ENCODE results near the gene SLC19A1.

The SLC19A1 gene

DNA sequence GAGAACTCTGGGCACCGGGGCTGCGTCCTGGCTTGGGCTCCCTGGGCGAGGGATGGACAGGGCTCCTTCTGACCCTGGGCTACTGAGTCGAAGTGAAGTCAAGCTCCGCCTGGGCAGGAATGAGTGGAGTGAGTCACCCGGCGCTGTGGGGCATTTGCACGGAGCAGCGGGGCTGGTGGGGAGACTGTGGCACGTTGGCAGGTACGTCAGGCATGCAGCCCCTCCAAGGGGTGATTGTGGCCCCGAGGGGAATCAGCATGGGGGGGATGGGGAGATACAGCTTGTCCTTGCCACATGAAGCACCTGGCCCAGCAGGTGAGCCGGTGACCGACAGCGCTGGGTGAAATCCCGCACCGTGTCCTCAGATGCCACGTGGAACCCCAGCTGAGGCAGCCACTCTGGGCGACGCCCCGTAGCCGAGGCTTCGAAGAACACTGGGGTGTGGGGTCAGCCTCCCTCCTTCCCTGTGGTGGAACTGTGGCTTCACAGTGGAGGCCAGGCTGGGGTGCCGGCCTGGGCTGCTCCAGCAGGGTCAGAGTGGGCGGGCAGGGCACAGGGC, 74.9 kb downstream of the SLC19A1 start:
- no peak overlapping the region for H3K4me3 ChIP-seq (ENCODE audit: low read depth, low read length)
- TF ChIP-seq, protein P1, sequence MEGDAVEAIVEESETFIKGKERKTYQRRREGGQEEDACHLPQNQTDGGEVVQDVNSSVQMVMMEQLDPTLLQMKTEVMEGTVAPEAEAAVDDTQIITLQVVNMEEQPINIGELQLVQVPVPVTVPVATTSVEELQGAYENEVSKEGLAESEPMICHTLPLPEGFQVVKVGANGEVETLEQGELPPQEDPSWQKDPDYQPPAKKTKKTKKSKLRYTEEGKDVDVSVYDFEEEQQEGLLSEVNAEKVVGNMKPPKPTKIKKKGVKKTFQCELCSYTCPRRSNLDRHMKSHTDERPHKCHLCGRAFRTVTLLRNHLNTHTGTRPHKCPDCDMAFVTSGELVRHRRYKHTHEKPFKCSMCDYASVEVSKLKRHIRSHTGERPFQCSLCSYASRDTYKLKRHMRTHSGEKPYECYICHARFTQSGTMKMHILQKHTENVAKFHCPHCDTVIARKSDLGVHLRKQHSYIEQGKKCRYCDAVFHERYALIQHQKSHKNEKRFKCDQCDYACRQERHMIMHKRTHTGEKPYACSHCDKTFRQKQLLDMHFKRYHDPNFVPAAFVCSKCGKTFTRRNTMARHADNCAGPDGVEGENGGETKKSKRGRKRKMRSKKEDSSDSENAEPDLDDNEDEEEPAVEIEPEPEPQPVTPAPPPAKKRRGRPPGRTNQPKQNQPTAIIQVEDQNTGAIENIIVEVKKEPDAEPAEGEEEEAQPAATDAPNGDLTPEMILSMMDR (conservative IDR thresholded peaks at IDR 0.05; ENCODE audit: low read depth, low read length), result no peak
- no peak for DNase-seq (ENCODE audit: low read depth)

DNA sequence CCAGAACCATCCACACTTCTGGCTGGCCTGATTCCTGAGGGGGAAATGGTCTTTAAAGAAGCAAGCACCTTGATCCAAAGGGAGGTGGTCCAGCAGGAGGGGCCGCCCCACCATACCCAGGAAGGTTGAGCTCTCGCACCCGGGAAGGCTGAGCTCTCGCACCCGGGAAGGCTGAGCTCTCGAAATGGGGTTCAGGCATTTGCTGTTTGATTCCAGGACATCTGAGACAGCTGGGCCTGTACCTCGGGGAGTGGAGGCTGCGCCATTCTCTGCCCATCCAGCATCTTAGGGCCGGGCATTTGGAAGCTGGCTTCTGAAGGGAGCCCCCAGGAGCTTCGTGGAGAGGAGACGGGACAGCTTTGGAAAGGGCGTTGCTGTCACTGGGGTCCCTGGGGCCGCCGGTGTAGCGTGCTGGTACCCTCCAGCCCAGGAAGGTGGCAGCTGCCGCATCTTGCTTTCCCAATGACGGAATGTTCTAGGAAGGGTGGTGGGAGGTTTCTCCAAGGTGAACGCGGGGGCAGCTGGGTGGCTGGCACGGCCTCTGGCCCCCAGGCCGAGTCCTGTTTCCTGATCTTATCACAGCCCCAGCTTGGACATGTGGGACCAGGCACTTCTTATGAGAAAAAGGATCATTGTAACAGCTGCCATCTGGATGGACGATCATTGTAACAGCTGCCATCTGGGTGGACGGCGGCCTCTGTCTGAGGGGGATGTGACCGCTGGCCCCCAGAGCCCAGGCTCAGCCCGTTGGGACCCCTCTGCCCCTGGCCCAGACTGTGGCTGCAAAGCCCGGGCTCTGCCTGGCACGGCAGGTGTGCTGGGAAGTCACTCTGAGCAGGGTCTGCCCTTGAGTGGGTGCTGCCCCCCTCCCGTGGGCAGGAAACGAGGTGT, 75.7 kb downstream of the SLC19A1 start:
- TF ChIP-seq, protein P1 (conservative IDR thresholded peaks at IDR 0.05; ENCODE audit: low read depth, low read length), result no peak
- DNase-seq (ENCODE audit: low read depth), result no peak
- H3K4me3 ChIP-seq (ENCODE audit: low read depth, low read length), result no peak overlapping the region

DNA sequence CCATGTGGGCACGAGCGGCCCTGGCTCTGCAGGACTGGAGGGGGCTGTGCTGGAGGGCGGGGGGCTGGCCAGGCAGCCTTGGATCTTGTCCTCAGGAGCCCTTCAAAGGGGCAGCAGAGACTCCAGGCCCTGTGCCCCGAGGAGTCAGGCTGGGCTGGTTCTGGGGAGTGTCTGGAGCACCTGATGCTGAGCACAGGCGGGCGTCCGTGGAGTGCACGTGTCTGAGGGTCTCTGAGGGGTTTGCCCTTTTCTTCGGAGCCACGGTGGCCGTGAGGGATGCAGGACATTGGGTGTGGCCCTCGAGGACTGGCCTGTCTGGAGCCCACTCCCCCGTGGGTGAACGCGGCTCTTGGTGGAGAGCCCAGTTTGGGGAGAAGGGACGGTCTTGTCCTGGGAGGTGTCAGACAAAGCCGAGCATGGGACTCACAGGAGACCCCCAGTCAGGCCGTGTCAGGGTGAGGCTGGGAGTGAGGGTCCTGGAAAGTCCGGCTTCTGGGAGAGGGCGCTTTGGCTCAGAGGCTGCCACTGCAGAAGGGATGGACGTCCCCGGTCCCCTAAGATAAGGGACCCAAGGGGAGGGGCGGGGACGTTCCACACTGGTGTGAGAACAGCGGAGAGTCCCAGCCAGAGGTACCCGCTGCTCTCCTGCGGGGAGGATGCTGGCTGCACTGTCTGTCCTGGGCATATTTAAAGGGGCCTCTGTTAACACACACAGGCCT, 76.5 kb downstream of the SLC19A1 start:
- no peak for DNase-seq (ENCODE audit: low read depth)
- H3K4me3 ChIP-seq (ENCODE audit: low read depth, low read length), result no peak overlapping the region
- TF ChIP-seq, protein P1 (conservative IDR thresholded peaks at IDR 0.05; ENCODE audit: low read depth, low read length), result no peak

GRCh38 chr21:45465105-45465504, 77.1 kb downstream of the SLC19A1 start:
- no peak for DNase-seq (ENCODE audit: low read depth)
- TF ChIP-seq, protein P1 (conservative IDR thresholded peaks at IDR 0.05; ENCODE audit: low read depth, low read length), result no peak
- H3K4me3 ChIP-seq (ENCODE audit: low read depth, low read length), result no peak overlapping the region

- no peak overlapping the region for H3K4me3 ChIP-seq (ENCODE audit: low read depth, low read length)
- TF ChIP-seq, protein P1 (conservative IDR thresholded peaks at IDR 0.05; ENCODE audit: low read depth, low read length), result no peak
- no peak for DNase-seq (ENCODE audit: low read depth)
Measured at GRCh38 chr21:45464309-45464708, 77.9 kb downstream of the SLC19A1 start.

GRCh38 chr21:45463871-45464270, 78.4 kb downstream of the SLC19A1 start:
- no peak for DNase-seq (ENCODE audit: low read depth)
- TF ChIP-seq, protein P1 (conservative IDR thresholded peaks at IDR 0.05; ENCODE audit: low read depth, low read length), result no peak
- H3K4me3 ChIP-seq (ENCODE audit: low read depth, low read length), result no peak overlapping the region

Measured in choroid plexus epithelial cell (primary cell).